CD4-positive, alpha-beta T cell (primary cell): ENCODE data around the gene GPR162. TPM values are rescaled to one million over a fixed set of nuclear protein-coding genes. Genes with fewer than 3 reads are reported as not detected.
A peak's percentile ranks its signal among the peaks of the same experiment; 100 is the strongest.

Experiments used
- ATAC-seq: fragments of 200-7000 bp; cut with Tn5 transposase; one replicate; pipeline ENCODE4 v1.10.0; 2022; ENCODE audit warnings: mild to moderate bottlenecking; ENCODE audit not compliant: poor library complexity
- CTCF ChIA-PET: fragments of 350-600 bp; sonication (Branson Sonifier 250); formaldehyde crosslinking; loops from one replicate; lab custom pipeline; 2021; ENCODE audit warnings: antibody characterized with exemption, inconsistent platforms; lab: Charles Lee
- POLR2A ChIA-PET: fragments of 350-600 bp; sonication (Branson Sonifier 250); formaldehyde crosslinking; loops from one replicate; lab custom pipeline; 2021; ENCODE audit warnings: antibody characterized with exemption, inconsistent platforms; lab: Charles Lee
- DNase-seq, 14 experiments: peaks; one replicate each; pipeline ENCODE4 v3.0.0-alpha.2; 2013 to 2020; ENCODE audit warnings: mixed read lengths in 2 of 14
- H3K27ac ChIP-seq, 2 donors: one replicate each; pipeline versions ENCODE4 v1.5.1 to v1.7.0; 2013; ENCODE audit warnings: low read length in 2 of 2, low read depth in 1 of 2, mild to moderate bottlenecking in 1 of 2
- H3K27me3 ChIP-seq, 2 experiments: 1 replicate in 1 of 2; 2 replicates in 1 of 2; pipeline versions ENCODE4 v1.6.1 to v1.7.0; 2013; ENCODE audit warnings: low read length in 2 of 2, control low read depth in 1 of 2, mild to moderate bottlenecking in 1 of 2, moderate library complexity in 1 of 2; ENCODE audit not compliant: insufficient read depth in 2 of 2, control insufficient read depth in 1 of 2
- H3K36me3 ChIP-seq: one replicate; pipeline ENCODE4 v1.6.1; 2013; ENCODE audit warnings: low read length, control low read depth; ENCODE audit not compliant: insufficient read depth
- H3K4me1 ChIP-seq: one replicate; pipeline ENCODE4 v1.6.1; 2013; ENCODE audit warnings: low read length, control low read depth; ENCODE audit not compliant: insufficient read depth
- H3K4me3 ChIP-seq: one replicate; pipeline ENCODE4 v1.5.1; 2013; ENCODE audit warnings: mild to moderate bottlenecking, low read length, moderate library complexity
- H3K9me3 ChIP-seq, 2 experiments: 1 replicate in 1 of 2; 2 replicates in 1 of 2; pipeline versions ENCODE4 v1.6.1 to v1.7.0; 2013; ENCODE audit warnings: low read length in 2 of 2, mild to moderate bottlenecking in 2 of 2, control low read depth in 1 of 2, moderate library complexity in 1 of 2; ENCODE audit not compliant: control insufficient read depth in 1 of 2, insufficient read depth in 1 of 2
- H3K27ac Mint-ChIP-seq: one replicate; pipeline ENCODE4 v1.8.0; 2020; ENCODE audit warnings: mixed read lengths
- H3K27me3 Mint-ChIP-seq: one replicate; pipeline ENCODE4 v1.8.0; 2021; ENCODE audit warnings: mixed read lengths
- H3K36me3 Mint-ChIP-seq: one replicate; pipeline ENCODE4 v1.8.0; 2021; ENCODE audit warnings: low read depth, mixed read lengths
- H3K4me1 Mint-ChIP-seq: one replicate; pipeline ENCODE4 v1.8.0; 2021; ENCODE audit warnings: low read depth, mixed read lengths
- H3K4me3 Mint-ChIP-seq: one replicate; pipeline ENCODE4 v1.8.0; 2020; ENCODE audit warnings: mild to moderate bottlenecking, mixed read lengths
- H3K9me3 Mint-ChIP-seq: one replicate; pipeline ENCODE4 v1.8.0; 2020; ENCODE audit warnings: mixed read lengths
- CTCF ChIP-seq: fragments of 200-600 bp; IDR thresholded peaks from one replicate; pipeline ENCODE4 v1.8.0; 2022; ENCODE audit warnings: antibody characterized with exemption, mild to moderate bottlenecking
- intact Hi-C, 2 experiments: fragments of 100-400 bp; cut with DNase I in 1 of 2; cut with micrococcal nuclease in 1 of 2; formaldehyde crosslinking; loops; one replicate each; pipeline versions ENCODE4 v1.15.1 to v1.9.0; 2023 to 2025; cut with DNase I, micrococcal nuclease
- total RNA-seq, 174 experiments: library from RNA in 2 of 174; stranded (reverse) in 2 of 174; gene quantifications; one replicate each; pipeline ENCODE4 v1.2.3 and lab custom pipeline; 2021 to 2026

GPR162 gene
- total RNA-seq, 2 experiments from 2014 or later: not detected

GRCh38 chr12:6858799-6859198 lies 37.2 kb downstream of the GPR162 start:
- no peak overlapping the region for H3K27ac ChIP-seq
- POLR2A ChIA-PET: no interaction called here
- Mint-ChIP-seq H3K27ac (no peak overlapping the region), H3K4me1 (peaks cover 20% of the 10 kb centered on the region), H3K36me3 (peaks cover 84% of the 10 kb centered on the region), H3K27me3 (no peaks in the 10 kb centered on the region), H3K9me3 (no peaks in the 10 kb centered on the region), H3K4me3 (no peak overlapping the region)
- peaks cover 11% of the 10 kb centered on the region for H3K4me1 ChIP-seq
- no peak overlapping the region for H3K4me3 ChIP-seq
- H3K36me3 ChIP-seq: peaks cover 90% of the 10 kb centered on the region
- DNase-seq (no peak), ATAC-seq (no peak)
- no peaks in the 10 kb centered on the region for H3K27me3 ChIP-seq
- intact Hi-C loops: no loop called here
- CTCF ChIA-PET: interaction anchor here (0.9 kb wide), 1 partner anchor 11 kb away, joined by 3 read pairs; no protein-coding TSS in a partner anchor
- no peaks in the 10 kb centered on the region for H3K9me3 ChIP-seq
- TF ChIP-seq CTCF: no peak

- ATAC-seq: no peak
- H3K27ac Mint-ChIP-seq: no peak overlapping the region
- POLR2A ChIA-PET: interaction anchor here (1.2 kb wide), 1 partner anchor 8 kb away, joined by 3 read pairs; the partner anchor contains the start of gene USP5
- H3K9me3 Mint-ChIP-seq: no peaks in the 10 kb centered on the region
- Histone ChIP-seq H3K4me1 (peaks cover 5% of the 10 kb centered on the region), H3K27ac (no peak overlapping the region), H3K9me3 (no peaks in the 10 kb centered on the region), H3K36me3 (peaks cover 93% of the 10 kb centered on the region), H3K27me3 (no peaks in the 10 kb centered on the region), H3K4me3 (no peak overlapping the region)
- peaks cover 91% of the 10 kb centered on the region for H3K36me3 Mint-ChIP-seq
- intact Hi-C loops: no loop called here
- DNase-seq: peak in 1 of 14 experiments; percentile 12
- no peak overlapping the region for H3K4me3 Mint-ChIP-seq
- H3K27me3 Mint-ChIP-seq: no peaks in the 10 kb centered on the region
- H3K4me1 Mint-ChIP-seq: peaks cover 15% of the 10 kb centered on the region
- TF ChIP-seq CTCF: no peak
- CTCF ChIA-PET: interaction anchor here (1.0 to 1.5 kb wide), 2 partner anchors 12 to 105 kb away, joined by 3 to 4 read pairs; partner anchors contain the start of gene SPSB2
These were observed 38.5 kb downstream of the GPR162 start for GRCh38 chr12:6860116-6860515.

- no peaks in the 10 kb centered on the region for H3K4me1 ChIP-seq
- H3K4me3 Mint-ChIP-seq: peak overlapping the region; percentile 38
- H3K9me3 Mint-ChIP-seq: no peaks in the 10 kb centered on the region
- H3K9me3 ChIP-seq: no peaks in the 10 kb centered on the region
- POLR2A ChIA-PET: interaction anchor here (1.2 kb wide), 1 partner anchor 9 kb away, joined by 3 read pairs; the partner anchor contains the start of gene USP5
- peaks cover 12% of the 10 kb centered on the region for H3K4me1 Mint-ChIP-seq
- CTCF ChIA-PET: interaction anchor here (1.5 kb wide), 1 partner anchor 11 kb away, joined by 4 read pairs; the partner anchor contains the start of gene SPSB2
- peaks cover 86% of the 10 kb centered on the region for H3K36me3 ChIP-seq
- H3K27ac Mint-ChIP-seq: no peak overlapping the region
- no peak for TF ChIP-seq CTCF
- DNase-seq: peak in 1 of 14 experiments; percentile 13
- H3K27me3 ChIP-seq: no peaks in the 10 kb centered on the region
- H3K27ac ChIP-seq: no peak overlapping the region
- H3K27me3 Mint-ChIP-seq: no peaks in the 10 kb centered on the region
- H3K4me3 ChIP-seq: no peak overlapping the region
- intact Hi-C loops: no loop called here
- no peak for ATAC-seq
- peaks cover 91% of the 10 kb centered on the region for H3K36me3 Mint-ChIP-seq
These were observed 39.3 kb downstream of the GPR162 start for GRCh38 chr12:6860942-6861341.
